GM23338 (cell line): Measurements from ENCODE around the gene MAPKAPK2. TPM values are rescaled to one million over a fixed set of nuclear protein-coding genes. Genes with fewer than 3 reads are reported as not detected.

ENCODE experiments used
- ATAC-seq: fragments of 200-7000 bp; cut with Tn5 transposase; 3 replicates; pipeline ENCODE4 v1.9.1; 2020
- DNase-seq: peaks from one replicate; pipeline ENCODE4 v3.0.0-alpha.2; 2015; ENCODE audit warnings: low spot score
- H2AFZ ChIP-seq: fragments of 200-600 bp; sonication (generic); 2 replicates; pipeline ENCODE4 v1.8.0; 2016; ENCODE audit warnings: antibody characterized with exemption, mild to moderate bottlenecking, moderate library complexity
- H3F3A ChIP-seq: fragments of 200-600 bp; sonication (generic); replicated peaks from 2 replicates; pipeline ENCODE4 v1.8.0; 2017; ENCODE audit warnings: antibody characterized with exemption, mixed run types, low read depth
- H3K27ac ChIP-seq: fragments of 200-600 bp; sonication (generic); 2 replicates; pipeline ENCODE4 v1.6.1; 2016; ENCODE audit warnings: low read depth
- H3K27me3 ChIP-seq: fragments of 200-600 bp; sonication (generic); 2 replicates; pipeline ENCODE4 v1.8.0; 2016; ENCODE audit warnings: mild to moderate bottlenecking, mixed run types, moderate library complexity; ENCODE audit not compliant: insufficient read depth
- H3K36me3 ChIP-seq: fragments of 200-600 bp; sonication (generic); 2 replicates; pipeline ENCODE4 v1.8.0; 2016; ENCODE audit warnings: mild to moderate bottlenecking; ENCODE audit not compliant: insufficient read depth
- H3K4me1 ChIP-seq: fragments of 200-600 bp; sonication (generic); 2 replicates; pipeline ENCODE4 v1.8.0; 2016; ENCODE audit warnings: mild to moderate bottlenecking, moderate library complexity; ENCODE audit not compliant: insufficient read depth
- H3K4me2 ChIP-seq: fragments of 200-600 bp; sonication (generic); 2 replicates; pipeline ENCODE4 v1.7.1; 2017; ENCODE audit warnings: mixed run types
- H3K4me3 ChIP-seq: fragments of 200-600 bp; sonication (generic); 2 replicates; pipeline ENCODE4 v1.6.1; 2016; ENCODE audit warnings: mixed run types
- H3K79me2 ChIP-seq: fragments of 200-600 bp; sonication (generic); replicated peaks from 2 replicates; pipeline ENCODE4 v1.8.0; 2017; ENCODE audit warnings: mild to moderate bottlenecking; ENCODE audit not compliant: insufficient read depth
- H3K9me2 ChIP-seq: fragments of 200-600 bp; sonication (generic); 2 replicates; pipeline ENCODE4 v1.8.0; 2017; ENCODE audit not compliant: insufficient read depth
- H4K20me1 ChIP-seq: fragments of 200-600 bp; sonication (generic); replicated peaks from 2 replicates; pipeline ENCODE4 v1.8.0; 2017; ENCODE audit warnings: mild to moderate bottlenecking; ENCODE audit not compliant: insufficient read depth
- H3K27ac Mint-ChIP-seq: 2 replicates; pipeline ENCODE4 v1.8.0; 2020; ENCODE audit warnings: inconsistent platforms, mild to moderate bottlenecking, moderate library complexity, mixed read lengths
- H3K27me3 Mint-ChIP-seq: 3 replicates; pipeline ENCODE4 v1.8.0; 2022; ENCODE audit warnings: low read depth, mild to moderate bottlenecking, moderate library complexity, mixed read lengths, inconsistent platforms; ENCODE audit not compliant: insufficient read depth, poor library complexity
- H3K36me3 Mint-ChIP-seq: 3 replicates; pipeline ENCODE4 v1.8.0; 2021; ENCODE audit warnings: low read depth, mild to moderate bottlenecking, inconsistent platforms, moderate library complexity, mixed read lengths
- H3K4me1 Mint-ChIP-seq: 3 replicates; pipeline ENCODE4 v1.8.0; 2020; ENCODE audit warnings: mild to moderate bottlenecking, inconsistent platforms, mixed read lengths
- H3K4me3 Mint-ChIP-seq: 3 replicates; pipeline ENCODE4 v1.8.0; 2021; ENCODE audit warnings: moderate library complexity, mild to moderate bottlenecking, inconsistent platforms, mixed read lengths
- H3K9me3 Mint-ChIP-seq: 3 replicates; pipeline ENCODE4 v1.8.0; 2020; ENCODE audit warnings: moderate library complexity, mild to moderate bottlenecking, inconsistent platforms, mixed read lengths
- CREB1 ChIP-seq: fragments of 250-450 bp; sonication (Bioruptor Pico); IDR thresholded peaks from 2 replicates; pipeline ENCODE4 v1.5.0; 2020; ENCODE audit warnings: low read depth, mild to moderate bottlenecking, moderate library complexity
- CTCF ChIP-seq, 2 experiments: fragments of 200-600 bp in 1 of 2; sonication (generic) in 1 of 2; conservative IDR thresholded peaks; 2 replicates each; pipeline versions ENCODE4 v1.5.1 to v1.6.1; 2016 to 2017; ENCODE audit warnings: antibody characterized with exemption in 2 of 2, low read depth in 2 of 2, mild to moderate bottlenecking in 2 of 2, moderate library complexity in 1 of 2
- ETS1 ChIP-seq: IDR thresholded peaks from 2 replicates; pipeline ENCODE4 v1.6.1; 2016; ENCODE audit warnings: antibody characterized with exemption
- EZH2 ChIP-seq: fragments of 200-600 bp; sonication (generic); IDR thresholded peaks from one replicate; pipeline ENCODE4 v1.8.0; 2017; ENCODE audit warnings: antibody characterized with exemption, mild to moderate bottlenecking, low read depth; ENCODE audit not compliant: unreplicated experiment
- EZH2phosphoT487 ChIP-seq: fragments of 200-600 bp; sonication (generic); IDR thresholded peaks from one replicate; pipeline ENCODE4 v1.8.1; 2018; ENCODE audit warnings: antibody characterized with exemption; ENCODE audit not compliant: unreplicated experiment
- JUNB ChIP-seq: IDR thresholded peaks from one replicate; pipeline ENCODE4 v1.6.1; 2016; ENCODE audit warnings: antibody characterized with exemption; ENCODE audit not compliant: unreplicated experiment
- NANOG ChIP-seq: IDR thresholded peaks from 2 replicates; pipeline ENCODE4 v1.6.1; 2016; ENCODE audit warnings: antibody characterized with exemption, borderline replicate concordance
- POLR2AphosphoS5 ChIP-seq: IDR thresholded peaks from 2 replicates; pipeline ENCODE4 v1.6.1; 2016; ENCODE audit warnings: antibody characterized with exemption, low read depth
- REST ChIP-seq: IDR thresholded peaks from one replicate; pipeline ENCODE4 v1.6.1; 2018; ENCODE audit warnings: antibody characterized with exemption; ENCODE audit not compliant: unreplicated experiment
- STAT1 ChIP-seq: IDR thresholded peaks from one replicate; pipeline ENCODE4 v1.6.1; 2016; ENCODE audit warnings: antibody characterized with exemption; ENCODE audit not compliant: unreplicated experiment
- ZNF114 ChIP-seq: fragments of 250-450 bp; sonication (Bioruptor Pico); IDR thresholded peaks from 2 replicates; pipeline ENCODE4 v1.5.0; 2020; ENCODE audit warnings: mild to moderate bottlenecking, moderate library complexity
- ZNF331 ChIP-seq: fragments of 250-450 bp; sonication (Bioruptor Pico); IDR thresholded peaks from 2 replicates; pipeline ENCODE4 v1.5.0; 2020; ENCODE audit warnings: low read depth, mild to moderate bottlenecking, moderate library complexity
- polyA plus RNA-seq: library from polyadenylated mRNA; unstranded; fragments of >200 nt; fragmentation: Nextera tagmentation; extraction: Ambion mirVana; gene quantifications from 2 replicates; pipeline ENCODE4 v1.2.1, GENCODE V29; 2016
- total RNA-seq: library from RNA; depleted of rRNA; stranded (reverse); fragments of >200 nt; shearing (Covaris generic); gene quantifications from 2 replicates; pipeline ENCODE4 v1.2.3, GENCODE V29; 2014
- TF ChIP-seq, protein P1 (sequence below): fragments of 250-450 bp; sonication (Bioruptor Pico); IDR thresholded peaks from 2 replicates; pipeline ENCODE4 v1.5.0; 2020; ENCODE audit warnings: mild to moderate bottlenecking, moderate library complexity

The MAPKAPK2 gene
- total and polyA plus RNA-seq, 2 experiments from 2014 or later: 10.1 to 30.4 TPM

GRCh38 chr1:206716159-206716869 is 31.6 kb downstream of the MAPKAPK2 start:
- no peak overlapping the region for H3K4me3 Mint-ChIP-seq
- no peaks in the 10 kb centered on the region for H3K36me3 Mint-ChIP-seq
- DNase-seq (no peak), ATAC-seq (no peak)
- H3K9me3 Mint-ChIP-seq: no peaks in the 10 kb centered on the region; the same call in 2 of the 3 replicates
- Histone ChIP-seq H3K27me3 (no peaks in the 10 kb centered on the region), H3K4me2 (no peak overlapping the region), H3K36me3 (no peaks in the 10 kb centered on the region), H3K27ac (no peak overlapping the region), H3F3A (no peaks in the 10 kb centered on the region), H3K79me2 (peaks cover 93% of the 10 kb centered on the region), H3K4me3 (no peak overlapping the region), H3K4me1 (no peaks in the 10 kb centered on the region), H3K9me2 (no peaks in the 10 kb centered on the region), H4K20me1 (peaks cover 27% of the 10 kb centered on the region), H2AFZ (no peak overlapping the region)
- H3K4me1 Mint-ChIP-seq: peaks cover 9% of the 10 kb centered on the region
- TF ChIP-seq CREB1 (no peak), CTCF (conservative IDR thresholded peaks at IDR 0.05; ENCODE audit: low read depth in 2 of 2) (no peak), NANOG (no peak), STAT1 (no peak), POLR2AphosphoS5 (no peak), ETS1 (no peak), JUNB (no peak), EZH2phosphoT487 (no peak), EZH2 (no peak), ZNF331 (CRISPR knock-in tag) (no peak), ZNF114 (CRISPR knock-in tag) (no peak), REST (no peak)
- TF ChIP-seq, protein P1, sequence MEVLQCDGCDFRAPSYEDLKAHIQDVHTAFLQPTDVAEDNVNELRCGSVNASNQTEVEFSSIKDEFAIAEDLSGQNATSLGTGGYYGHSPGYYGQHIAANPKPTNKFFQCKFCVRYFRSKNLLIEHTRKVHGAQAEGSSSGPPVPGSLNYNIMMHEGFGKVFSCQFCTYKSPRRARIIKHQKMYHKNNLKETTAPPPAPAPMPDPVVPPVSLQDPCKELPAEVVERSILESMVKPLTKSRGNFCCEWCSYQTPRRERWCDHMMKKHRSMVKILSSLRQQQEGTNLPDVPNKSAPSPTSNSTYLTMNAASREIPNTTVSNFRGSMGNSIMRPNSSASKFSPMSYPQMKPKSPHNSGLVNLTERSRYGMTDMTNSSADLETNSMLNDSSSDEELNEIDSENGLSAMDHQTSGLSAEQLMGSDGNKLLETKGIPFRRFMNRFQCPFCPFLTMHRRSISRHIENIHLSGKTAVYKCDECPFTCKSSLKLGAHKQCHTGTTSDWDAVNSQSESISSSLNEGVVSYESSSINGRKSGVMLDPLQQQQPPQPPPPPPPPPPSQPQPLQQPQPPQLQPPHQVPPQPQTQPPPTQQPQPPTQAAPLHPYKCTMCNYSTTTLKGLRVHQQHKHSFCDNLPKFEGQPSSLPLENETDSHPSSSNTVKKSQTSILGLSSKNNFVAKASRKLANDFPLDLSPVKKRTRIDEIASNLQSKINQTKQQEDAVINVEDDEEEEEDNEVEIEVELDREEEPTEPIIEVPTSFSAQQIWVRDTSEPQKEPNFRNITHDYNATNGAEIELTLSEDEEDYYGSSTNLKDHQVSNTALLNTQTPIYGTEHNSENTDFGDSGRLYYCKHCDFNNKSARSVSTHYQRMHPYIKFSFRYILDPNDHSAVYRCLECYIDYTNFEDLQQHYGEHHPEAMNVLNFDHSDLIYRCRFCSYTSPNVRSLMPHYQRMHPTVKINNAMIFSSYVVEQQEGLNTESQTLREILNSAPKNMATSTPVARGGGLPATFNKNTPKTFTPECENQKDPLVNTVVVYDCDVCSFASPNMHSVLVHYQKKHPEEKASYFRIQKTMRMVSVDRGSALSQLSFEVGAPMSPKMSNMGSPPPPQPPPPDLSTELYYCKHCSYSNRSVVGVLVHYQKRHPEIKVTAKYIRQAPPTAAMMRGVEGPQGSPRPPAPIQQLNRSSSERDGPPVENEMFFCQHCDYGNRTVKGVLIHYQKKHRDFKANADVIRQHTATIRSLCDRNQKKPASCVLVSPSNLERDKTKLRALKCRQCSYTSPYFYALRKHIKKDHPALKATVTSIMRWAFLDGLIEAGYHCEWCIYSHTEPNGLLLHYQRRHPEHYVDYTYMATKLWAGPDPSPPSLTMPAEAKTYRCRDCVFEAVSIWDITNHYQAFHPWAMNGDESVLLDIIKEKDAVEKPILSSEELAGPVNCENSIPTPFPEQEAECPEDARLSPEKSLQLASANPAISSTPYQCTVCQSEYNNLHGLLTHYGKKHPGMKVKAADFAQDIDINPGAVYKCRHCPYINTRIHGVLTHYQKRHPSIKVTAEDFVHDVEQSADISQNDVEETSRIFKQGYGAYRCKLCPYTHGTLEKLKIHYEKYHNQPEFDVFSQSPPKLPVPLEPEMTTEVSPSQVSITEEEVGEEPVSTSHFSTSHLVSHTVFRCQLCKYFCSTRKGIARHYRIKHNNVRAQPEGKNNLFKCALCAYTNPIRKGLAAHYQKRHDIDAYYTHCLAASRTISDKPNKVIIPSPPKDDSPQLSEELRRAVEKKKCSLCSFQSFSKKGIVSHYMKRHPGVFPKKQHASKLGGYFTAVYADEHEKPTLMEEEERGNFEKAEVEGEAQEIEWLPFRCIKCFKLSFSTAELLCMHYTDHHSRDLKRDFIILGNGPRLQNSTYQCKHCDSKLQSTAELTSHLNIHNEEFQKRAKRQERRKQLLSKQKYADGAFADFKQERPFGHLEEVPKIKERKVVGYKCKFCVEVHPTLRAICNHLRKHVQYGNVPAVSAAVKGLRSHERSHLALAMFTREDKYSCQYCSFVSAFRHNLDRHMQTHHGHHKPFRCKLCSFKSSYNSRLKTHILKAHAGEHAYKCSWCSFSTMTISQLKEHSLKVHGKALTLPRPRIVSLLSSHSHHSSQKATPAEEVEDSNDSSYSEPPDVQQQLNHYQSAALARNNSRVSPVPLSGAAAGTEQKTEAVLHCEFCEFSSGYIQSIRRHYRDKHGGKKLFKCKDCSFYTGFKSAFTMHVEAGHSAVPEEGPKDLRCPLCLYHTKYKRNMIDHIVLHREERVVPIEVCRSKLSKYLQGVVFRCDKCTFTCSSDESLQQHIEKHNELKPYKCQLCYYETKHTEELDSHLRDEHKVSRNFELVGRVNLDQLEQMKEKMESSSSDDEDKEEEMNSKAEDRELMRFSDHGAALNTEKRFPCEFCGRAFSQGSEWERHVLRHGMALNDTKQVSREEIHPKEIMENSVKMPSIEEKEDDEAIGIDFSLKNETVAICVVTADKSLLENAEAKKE (CRISPR knock-in tag): no peak
- H3K27ac Mint-ChIP-seq: no peak overlapping the region
- peaks cover 4% of the 10 kb centered on the region for H3K27me3 Mint-ChIP-seq
